KMS-11 (cell line): ENCODE data around the gene HTR3E.
A peak's percentile ranks its signal among the peaks of the same experiment; 100 is the strongest.

Source experiments
- H2AFZ ChIP-seq: fragments of 200-600 bp; sonication (generic); 2 replicates; pipeline ENCODE4 v1.6.1; 2016; ENCODE audit warnings: antibody characterized with exemption, mixed run types, low read depth
- H3K27ac ChIP-seq: fragments of 200-600 bp; sonication (generic); 2 replicates; pipeline ENCODE4 v1.6.1; 2016; ENCODE audit warnings: mild to moderate bottlenecking, mixed run types
- H3K27me3 ChIP-seq: fragments of 200-600 bp; sonication (generic); 2 replicates; pipeline ENCODE4 v1.6.1; 2017; ENCODE audit warnings: mild to moderate bottlenecking, low read depth, mixed run types, moderate library complexity; ENCODE audit not compliant: insufficient read depth
- H3K36me3 ChIP-seq: fragments of 200-600 bp; sonication (generic); 2 replicates; pipeline ENCODE4 v1.6.1; 2017; ENCODE audit warnings: mild to moderate bottlenecking, mixed run types; ENCODE audit not compliant: insufficient read depth
- H3K4me1 ChIP-seq: fragments of 200-600 bp; sonication (generic); 2 replicates; pipeline ENCODE4 v1.6.1; 2016; ENCODE audit warnings: mild to moderate bottlenecking, low read depth, mixed run types; ENCODE audit not compliant: poor library complexity, severe bottlenecking
- H3K4me2 ChIP-seq: fragments of 200-600 bp; sonication (generic); 2 replicates; pipeline ENCODE4 v1.7.0; 2016; ENCODE audit warnings: mild to moderate bottlenecking, mixed run types
- H3K4me3 ChIP-seq: fragments of 200-600 bp; sonication (generic); IDR thresholded peaks from 2 replicates; pipeline ENCODE4 v1.6.1; 2017; ENCODE audit warnings: low read depth, low read length, mixed read lengths; ENCODE audit not compliant: insufficient read depth
- H3K79me2 ChIP-seq: fragments of 200-600 bp; sonication (generic); 2 replicates; pipeline ENCODE4 v1.6.1; 2016; ENCODE audit warnings: low read depth, mixed run types; ENCODE audit not compliant: insufficient read depth
- H3K9ac ChIP-seq: fragments of 200-600 bp; sonication (generic); 2 replicates; pipeline ENCODE4 v1.6.1; 2016; ENCODE audit warnings: mild to moderate bottlenecking, mixed run types
- H4K20me1 ChIP-seq: fragments of 200-600 bp; sonication (generic); 2 replicates; pipeline ENCODE4 v1.6.1; 2016; ENCODE audit warnings: mild to moderate bottlenecking, mixed run types; ENCODE audit not compliant: insufficient read depth
- TF ChIP-seq, protein P1 (sequence below): fragments of 200-600 bp; sonication (generic); conservative IDR thresholded peaks from 2 replicates; pipeline ENCODE4 v1.6.1; 2017; ENCODE audit warnings: low read depth, mild to moderate bottlenecking, antibody characterized with exemption, low read length, moderate library complexity, mixed read lengths

HTR3E gene

DNA sequence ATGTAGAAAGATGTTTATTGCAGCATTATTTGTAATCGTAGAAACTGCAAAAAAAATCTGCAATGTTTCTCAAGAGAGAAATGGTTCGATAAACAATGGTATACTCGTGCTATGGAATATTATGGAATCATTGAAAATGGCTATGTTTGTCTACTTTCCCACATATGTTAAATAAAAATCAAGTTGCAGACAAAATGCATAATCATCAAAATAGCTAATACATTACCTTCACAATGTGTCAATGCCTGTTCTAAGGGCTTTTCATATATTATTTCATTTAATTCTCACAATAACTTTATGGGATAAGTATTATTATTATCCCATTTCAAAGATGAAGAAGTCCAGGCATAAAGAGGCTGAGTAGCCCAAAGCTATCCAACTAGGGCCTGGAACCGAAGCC, 36.1 kb downstream of the HTR3E start:
- Histone ChIP-seq H3K9ac (no peak overlapping the region), H2AFZ (peak overlapping the region; percentile 94; the same call in 1 of the 2 replicates), H3K27ac (no peak overlapping the region), H3K27me3 (no peaks in the 10 kb centered on the region), H3K36me3 (no peaks in the 10 kb centered on the region), H3K4me1 (peaks cover 24% of the 10 kb centered on the region), H3K4me3 (no peak overlapping the region), H3K4me2 (peak overlapping the region; percentile 88; the same call in 1 of the 2 replicates), H4K20me1 (no peaks in the 10 kb centered on the region), H3K79me2 (peaks cover 30% of the 10 kb centered on the region)
- TF ChIP-seq, protein P1, sequence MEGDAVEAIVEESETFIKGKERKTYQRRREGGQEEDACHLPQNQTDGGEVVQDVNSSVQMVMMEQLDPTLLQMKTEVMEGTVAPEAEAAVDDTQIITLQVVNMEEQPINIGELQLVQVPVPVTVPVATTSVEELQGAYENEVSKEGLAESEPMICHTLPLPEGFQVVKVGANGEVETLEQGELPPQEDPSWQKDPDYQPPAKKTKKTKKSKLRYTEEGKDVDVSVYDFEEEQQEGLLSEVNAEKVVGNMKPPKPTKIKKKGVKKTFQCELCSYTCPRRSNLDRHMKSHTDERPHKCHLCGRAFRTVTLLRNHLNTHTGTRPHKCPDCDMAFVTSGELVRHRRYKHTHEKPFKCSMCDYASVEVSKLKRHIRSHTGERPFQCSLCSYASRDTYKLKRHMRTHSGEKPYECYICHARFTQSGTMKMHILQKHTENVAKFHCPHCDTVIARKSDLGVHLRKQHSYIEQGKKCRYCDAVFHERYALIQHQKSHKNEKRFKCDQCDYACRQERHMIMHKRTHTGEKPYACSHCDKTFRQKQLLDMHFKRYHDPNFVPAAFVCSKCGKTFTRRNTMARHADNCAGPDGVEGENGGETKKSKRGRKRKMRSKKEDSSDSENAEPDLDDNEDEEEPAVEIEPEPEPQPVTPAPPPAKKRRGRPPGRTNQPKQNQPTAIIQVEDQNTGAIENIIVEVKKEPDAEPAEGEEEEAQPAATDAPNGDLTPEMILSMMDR: no peak

DNA sequence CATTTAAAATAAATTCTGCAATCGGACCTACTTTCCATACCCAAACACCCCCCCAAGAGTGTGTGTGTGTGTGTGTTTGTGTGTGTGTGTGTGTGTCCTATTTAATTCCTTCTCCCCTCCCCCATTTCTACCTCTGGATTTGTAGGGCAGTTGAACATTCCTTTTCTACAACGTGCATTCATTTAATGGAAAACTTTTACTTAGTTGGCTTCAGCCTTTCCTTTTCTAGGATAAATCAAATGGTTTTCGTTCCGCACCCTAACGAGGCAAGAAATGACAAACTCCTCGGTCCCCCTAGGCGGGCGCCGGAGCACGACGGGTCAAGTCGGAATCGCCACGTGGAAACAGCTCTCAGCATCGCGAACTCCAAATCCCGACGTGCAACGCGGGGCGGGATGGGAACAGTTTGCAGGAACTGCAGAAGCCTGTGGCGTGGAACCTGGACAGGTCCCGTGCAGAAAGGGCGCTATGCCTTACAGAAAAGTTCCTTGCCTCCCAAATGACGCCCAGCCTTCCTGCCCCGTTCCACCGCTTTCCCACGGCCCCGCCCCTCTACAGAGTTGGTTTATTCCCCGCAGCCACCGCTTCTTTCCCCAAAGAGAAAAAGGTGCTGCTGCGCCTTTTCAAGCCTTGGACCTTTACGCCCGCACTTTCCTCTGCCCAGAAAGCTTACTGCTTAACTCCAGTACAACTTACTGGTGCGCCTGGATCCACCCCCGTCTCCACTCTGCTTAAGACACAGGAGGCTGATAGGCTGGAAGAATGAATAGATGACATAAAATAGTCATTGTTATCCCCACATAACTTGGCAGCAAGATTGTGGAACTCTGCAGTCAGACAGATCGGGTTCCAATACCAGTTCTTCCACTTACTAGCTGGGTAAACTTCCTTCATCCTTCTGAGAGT, 37.2 kb downstream of the HTR3E start:
- Histone ChIP-seq H4K20me1 (no peaks in the 10 kb centered on the region), H3K27me3 (no peaks in the 10 kb centered on the region), H2AFZ (peak overlapping the region; percentile 94), H3K79me2 (peaks cover 40% of the 10 kb centered on the region), H3K4me2 (peak overlapping the region; percentile 88), H3K36me3 (no peaks in the 10 kb centered on the region), H3K4me3 (peak overlapping the region; percentile 74), H3K27ac (peak overlapping the region; percentile 71), H3K9ac (peak overlapping the region; percentile 91; the same call in 1 of the 2 replicates), H3K4me1 (peaks cover 24% of the 10 kb centered on the region)
- TF ChIP-seq, protein P1: no peak

- Histone ChIP-seq H3K27ac (peak overlapping the region; percentile 71), H3K9ac (peak overlapping the region; percentile 91), H3K4me2 (peak overlapping the region; percentile 88), H3K36me3 (no peaks in the 10 kb centered on the region), H3K4me3 (peak overlapping the region; percentile 74), H2AFZ (peak overlapping the region; percentile 94), H4K20me1 (no peaks in the 10 kb centered on the region), H3K27me3 (no peaks in the 10 kb centered on the region), H3K79me2 (peaks cover 40% of the 10 kb centered on the region), H3K4me1 (peaks cover 24% of the 10 kb centered on the region)
- TF ChIP-seq, protein P1: no peak
These were observed 37.9 kb downstream of the HTR3E start for GRCh38 chr3:184134746-184135148.

DNA sequence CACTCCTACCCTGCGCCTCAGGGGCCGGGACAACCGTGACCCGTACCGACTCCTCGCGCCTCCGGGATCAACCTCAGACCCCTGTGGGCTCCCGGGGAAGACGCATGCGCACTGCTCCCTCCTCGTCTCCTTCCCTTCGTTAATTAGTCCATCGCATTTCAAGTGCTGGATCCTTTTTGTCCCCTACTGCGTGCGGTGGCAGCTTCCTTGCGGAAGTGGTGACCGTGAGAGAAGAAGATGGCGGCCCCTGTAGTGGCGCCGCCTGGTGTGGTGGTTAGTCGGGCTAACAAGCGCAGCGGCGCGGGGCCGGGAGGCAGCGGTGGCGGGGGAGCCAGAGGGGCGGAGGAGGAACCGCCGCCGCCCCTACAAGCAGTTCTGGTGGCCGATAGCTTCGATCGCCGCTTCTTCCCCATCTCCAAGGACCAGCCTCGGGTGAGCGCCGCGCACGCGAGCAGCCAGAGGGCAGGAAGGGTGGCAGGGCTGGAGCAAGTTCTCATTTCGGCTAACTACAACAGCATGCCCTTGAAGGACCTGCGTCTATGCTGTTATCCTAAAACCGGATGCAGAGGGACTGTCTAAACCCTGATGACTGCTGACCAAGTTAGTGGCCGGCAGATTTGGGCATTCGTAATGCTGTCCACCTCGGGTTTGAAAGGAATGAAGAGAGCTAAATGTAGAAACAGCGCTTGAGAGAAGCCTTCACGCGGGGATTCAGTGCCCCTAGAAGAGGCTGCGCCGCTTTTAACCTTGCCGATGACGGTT, 38.5 kb downstream of the HTR3E start, which contains the start of gene EIF2B5:
Gene EIF2B5, plus strand, starts transcription at position 210 of the 762 bp plus-strand sequence. Its CDS starts 28 bp downstream, at position 238.
- no peaks in the 10 kb centered on the region for H3K36me3 ChIP-seq
- TF ChIP-seq, protein P1: 0 out of 2 replicates have a peak, but pooled peaks have one; percentile 32
- H3K27ac ChIP-seq: peak within 1 kb of the TSS; percentile 71
- H3K79me2 ChIP-seq: peaks cover 44% of the 10 kb centered on the region
- no peaks in the 10 kb centered on the region for H3K27me3 ChIP-seq
- H3K9ac ChIP-seq: peak within 1 kb of the TSS; percentile 91
- peaks cover 24% of the 10 kb centered on the region for H3K4me1 ChIP-seq
- peak within 1 kb of the TSS; percentile 94 for H2AFZ ChIP-seq
- H3K4me3 ChIP-seq: peak within 1 kb of the TSS; percentile 74
- peak within 1 kb of the TSS; percentile 88 for H3K4me2 ChIP-seq
- no peaks in the 10 kb centered on the region for H4K20me1 ChIP-seq
